Left ventricle myocardium superior (tissue), 1 donor: ENCODE measurements around the gene IGFBP6. TPM values are rescaled to one million over a fixed set of nuclear protein-coding genes. Genes with fewer than 3 reads are reported as not detected.
A peak's percentile ranks its signal among the peaks of the same experiment; 100 is the strongest.

ENCODE experiments used
- ATAC-seq: fragments of 200-7000 bp; cut with Tn5 transposase; one replicate; pipeline ENCODE4 v1.9.1; 2020; ENCODE audit warnings: mild to moderate bottlenecking, moderate library complexity
- DNase-seq: peaks from one replicate; pipeline ENCODE4 v3.0.0-alpha.2; 2020
- intact Hi-C: fragments of 100-400 bp; cut with micrococcal nuclease; formaldehyde crosslinking; loops from one replicate; pipeline ENCODE4 v1.11.0; 2022
- total RNA-seq: library from RNA; stranded (reverse); fragmentation: NEBNext Ultra II Directional; extraction: Animal tissue kit (Norgen Biotek cat#: 25700); gene quantifications from one replicate; pipeline ENCODE4 v1.2.1, GENCODE V29; 2021
- donor health status: DM: no; HTN: yes; CAD: no; lungs with severe emphysema.

The IGFBP6 gene
- total RNA-seq, 1 donor from 2014 or later: 45.5 TPM

GRCh38 chr12:53057816-53058500, 39.5 kb upstream of the IGFBP6 start:
- DNase-seq (peak; percentile 37), ATAC-seq (no peak)
- intact Hi-C loops: no loop called here

GRCh38 chr12:53058674-53059433, 38.6 kb upstream of the IGFBP6 start:
- DNase-seq (peak; percentile 42), ATAC-seq (no peak)
- intact Hi-C loops: no loop called here

GRCh38 chr12:53059434-53060063, 37.9 kb upstream of the IGFBP6 start:
- ATAC-seq (no peak), DNase-seq (no peak)
- intact Hi-C loops: loop anchor here (10.0 kb wide), 1 partner anchor 135 kb away; no protein-coding TSS in a partner anchor

- intact Hi-C loops: loop anchor here (10.0 kb wide), 1 partner anchor 135 kb away; no protein-coding TSS in a partner anchor
These were observed 37.3 kb upstream of the IGFBP6 start for GRCh38 chr12:53060064-53060720.

GRCh38 chr12:53060721-53061276, 36.7 kb upstream of the IGFBP6 start:
- ATAC-seq: no peak
- DNase-seq: peak; percentile 58
- intact Hi-C loops: loop anchor here (10.0 kb wide), 1 partner anchor 134 kb away; no protein-coding TSS in a partner anchor

More at GRCh38 chr12:53060064-53060720, 37.3 kb upstream of the IGFBP6 start:
- ATAC-seq (no peak), DNase-seq (peak; percentile 31)

GRCh38 chr12:53061404-53062010, 36.0 kb upstream of the IGFBP6 start:
- ATAC-seq (no peak), DNase-seq (peak; percentile 44)
- intact Hi-C loops: loop anchor here (10.0 kb wide), 1 partner anchor 133 kb away; no protein-coding TSS in a partner anchor

- intact Hi-C loops: loop anchor here (10.0 kb wide), 1 partner anchor 133 kb away; no protein-coding TSS in a partner anchor
- ATAC-seq (no peak), DNase-seq (no peak)
These were observed 35.2 kb upstream of the IGFBP6 start for GRCh38 chr12:53062011-53062961.

- intact Hi-C loops: loop anchor here (10.0 kb wide), 1 partner anchor 132 kb away; no protein-coding TSS in a partner anchor
- ATAC-seq (no peak), DNase-seq (peak; percentile 33)
These were observed 34.3 kb upstream of the IGFBP6 start for GRCh38 chr12:53062977-53063707.

- intact Hi-C loops: loop anchor here (10.0 kb wide), 1 partner anchor 131 kb away; no protein-coding TSS in a partner anchor
- peak; percentile 69 for DNase-seq
- peak; percentile 51 for ATAC-seq
These were observed 33.5 kb upstream of the IGFBP6 start for GRCh38 chr12:53063708-53064612.

- intact Hi-C loops: loop anchor here (10.0 kb wide), 1 partner anchor 130 kb away; no protein-coding TSS in a partner anchor
- peak; percentile 2 for ATAC-seq
- DNase-seq: peak; percentile 36
These were observed 32.6 kb upstream of the IGFBP6 start for GRCh38 chr12:53064613-53065436.

GRCh38 chr12:53065470-53065869, 32.0 kb upstream of the IGFBP6 start:
- DNase-seq (peak; percentile 40), ATAC-seq (peak; percentile 1)
- intact Hi-C loops: loop anchor here (10.0 kb wide), 1 partner anchor 129 kb away; no protein-coding TSS in a partner anchor

GRCh38 chr12:53065975-53066931, 31.2 kb upstream of the IGFBP6 start:
- DNase-seq (peak; percentile 86), ATAC-seq (peak; percentile 59)
- intact Hi-C loops: loop anchor here (10.0 kb wide), 1 partner anchor 129 kb away; no protein-coding TSS in a partner anchor
